OCI-LY3 (cell line): ENCODE results near the gene PCSK5.

ENCODE experiments used
- H2AFZ ChIP-seq: fragments of 200-600, 300-600 bp; shearing (Covaris generic); 2 replicates; pipeline ENCODE4 v1.6.0; 2014; ENCODE audit warnings: antibody characterized with exemption, low read depth, low read length
- H3K27ac ChIP-seq: fragments of 200-600, 300-600 bp; sonication (generic); 2 replicates; pipeline ENCODE4 v1.5.1; 2014; ENCODE audit warnings: mild to moderate bottlenecking, low read length, moderate library complexity, mixed read lengths
- H3K27me3 ChIP-seq: fragments of 200-600, 300-600 bp; sonication (generic); 2 replicates; pipeline ENCODE4 v1.6.1; 2014; ENCODE audit warnings: low read depth, low read length, mixed read lengths
- H3K36me3 ChIP-seq: fragments of 200-600, 300-600 bp; sonication (generic); replicated peaks from 2 replicates; pipeline ENCODE3; 2014; ENCODE audit warnings: low read depth, low read length, mixed read lengths
- H3K4me1 ChIP-seq: fragments of 300-600, 200-600 bp; sonication (generic); 2 replicates; pipeline ENCODE4 v1.6.1; 2014; ENCODE audit warnings: low read length, mixed read lengths
- H3K4me2 ChIP-seq: fragments of 200-600, 300-600 bp; sonication (generic); 2 replicates; pipeline ENCODE4 v1.6.1; 2014; ENCODE audit warnings: low read length, mixed read lengths
- H3K4me3 ChIP-seq: fragments of 300-600, 200-600 bp; sonication (generic); 2 replicates; pipeline ENCODE4 v1.5.1; 2014; ENCODE audit warnings: antibody characterized with exemption, mild to moderate bottlenecking, low read length, moderate library complexity
- H3K79me2 ChIP-seq: fragments of 300-600, 200-600 bp; shearing (Covaris generic); 2 replicates; pipeline ENCODE4 v1.6.1; 2014; ENCODE audit warnings: mild to moderate bottlenecking, low read length, mixed read lengths
- H3K9ac ChIP-seq: fragments of 300-600, 200-600 bp; shearing (Covaris generic); 2 replicates; pipeline ENCODE4 v1.6.0; 2014; ENCODE audit warnings: mild to moderate bottlenecking, low read length, moderate library complexity
- H3K9me3 ChIP-seq: fragments of 200-600, 300-600 bp; shearing (Covaris generic); 2 replicates; pipeline ENCODE4 v1.6.1; 2014; ENCODE audit warnings: low read length, mixed read lengths; ENCODE audit not compliant: insufficient read depth
- H4K20me1 ChIP-seq: fragments of 200-600, 300-600 bp; sonication (generic); 2 replicates; pipeline ENCODE4 v1.6.1; 2016; ENCODE audit warnings: low read length, mixed read lengths; ENCODE audit not compliant: insufficient read depth
- EZH2phosphoT487 ChIP-seq: fragments of 200-600 bp; shearing (Covaris generic); IDR thresholded peaks from 2 replicates; pipeline ENCODE4 v1.6.1; 2018; ENCODE audit warnings: antibody characterized with exemption, mixed run types, low read depth
- TF ChIP-seq, protein P1 (sequence below): fragments of 200-600, 300-600 bp; sonication (generic); IDR thresholded peaks from 2 replicates; pipeline ENCODE4 v1.5.1; 2014; ENCODE audit warnings: antibody characterized with exemption, low read length, low read depth

PCSK5 gene

DNA sequence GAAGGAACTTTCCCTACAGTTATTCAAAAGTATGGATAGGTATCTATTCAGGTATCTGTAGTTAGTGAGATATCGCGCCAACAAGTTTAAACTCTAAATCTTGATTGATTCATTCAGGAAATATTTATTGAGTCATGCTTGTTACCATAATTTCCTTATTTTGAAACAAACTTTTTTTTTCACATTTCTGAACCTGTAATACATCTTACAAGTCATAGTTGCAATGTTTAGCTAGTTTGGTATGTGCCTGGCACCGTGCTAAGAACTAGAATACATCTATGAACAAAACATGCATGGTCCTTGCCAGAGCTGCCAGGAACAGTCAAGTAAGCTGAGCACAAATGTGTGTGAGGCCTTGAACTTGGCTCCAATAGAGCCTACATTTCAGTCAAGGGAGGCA is 226.4 kb downstream of the PCSK5 start:
- Histone ChIP-seq H3K27ac (no peak overlapping the region), H2AFZ (no peak overlapping the region), H3K27me3 (no peaks in the 10 kb centered on the region), H3K4me3 (no peak overlapping the region), H3K79me2 (no peaks in the 10 kb centered on the region), H3K9ac (no peak overlapping the region), H3K4me2 (no peak overlapping the region), H3K4me1 (peaks cover 4% of the 10 kb centered on the region; the same call in 1 of the 2 replicates), H3K9me3 (no peaks in the 10 kb centered on the region), H4K20me1 (no peaks in the 10 kb centered on the region), H3K36me3 (no peaks in the 10 kb centered on the region)
- no peak for TF ChIP-seq EZH2phosphoT487
- TF ChIP-seq, protein P1, sequence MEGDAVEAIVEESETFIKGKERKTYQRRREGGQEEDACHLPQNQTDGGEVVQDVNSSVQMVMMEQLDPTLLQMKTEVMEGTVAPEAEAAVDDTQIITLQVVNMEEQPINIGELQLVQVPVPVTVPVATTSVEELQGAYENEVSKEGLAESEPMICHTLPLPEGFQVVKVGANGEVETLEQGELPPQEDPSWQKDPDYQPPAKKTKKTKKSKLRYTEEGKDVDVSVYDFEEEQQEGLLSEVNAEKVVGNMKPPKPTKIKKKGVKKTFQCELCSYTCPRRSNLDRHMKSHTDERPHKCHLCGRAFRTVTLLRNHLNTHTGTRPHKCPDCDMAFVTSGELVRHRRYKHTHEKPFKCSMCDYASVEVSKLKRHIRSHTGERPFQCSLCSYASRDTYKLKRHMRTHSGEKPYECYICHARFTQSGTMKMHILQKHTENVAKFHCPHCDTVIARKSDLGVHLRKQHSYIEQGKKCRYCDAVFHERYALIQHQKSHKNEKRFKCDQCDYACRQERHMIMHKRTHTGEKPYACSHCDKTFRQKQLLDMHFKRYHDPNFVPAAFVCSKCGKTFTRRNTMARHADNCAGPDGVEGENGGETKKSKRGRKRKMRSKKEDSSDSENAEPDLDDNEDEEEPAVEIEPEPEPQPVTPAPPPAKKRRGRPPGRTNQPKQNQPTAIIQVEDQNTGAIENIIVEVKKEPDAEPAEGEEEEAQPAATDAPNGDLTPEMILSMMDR: no peak

DNA sequence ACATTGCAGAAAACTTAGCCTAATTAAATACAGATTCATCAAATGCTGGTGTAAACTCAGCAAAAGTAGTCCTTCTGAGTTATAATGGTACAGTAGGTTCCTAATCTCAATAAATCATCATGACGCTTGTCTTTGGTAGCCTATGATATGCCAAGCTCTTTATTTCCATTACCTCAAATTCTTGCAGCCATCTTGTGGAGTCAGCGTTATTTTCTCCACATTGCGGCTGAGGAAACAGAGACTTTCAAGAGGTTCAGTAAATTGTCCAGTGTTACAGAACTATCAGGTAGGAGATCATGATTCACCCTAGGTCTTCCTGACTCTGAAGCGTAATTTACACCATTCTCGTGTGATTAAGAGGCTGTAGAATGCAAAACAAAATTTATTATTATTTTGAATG is 237.2 kb downstream of the PCSK5 start:
- TF ChIP-seq, protein P1: no peak
- TF ChIP-seq EZH2phosphoT487: no peak
- no peak overlapping the region for H3K27ac ChIP-seq
- no peaks in the 10 kb centered on the region for H4K20me1 ChIP-seq
- no peaks in the 10 kb centered on the region for H3K79me2 ChIP-seq
- no peaks in the 10 kb centered on the region for H3K27me3 ChIP-seq
- no peaks in the 10 kb centered on the region for H3K36me3 ChIP-seq
- H3K4me1 ChIP-seq: no peaks in the 10 kb centered on the region
- H2AFZ ChIP-seq: no peak overlapping the region
- no peak overlapping the region for H3K4me3 ChIP-seq
- no peak overlapping the region for H3K9ac ChIP-seq
- no peaks in the 10 kb centered on the region for H3K9me3 ChIP-seq
- H3K4me2 ChIP-seq: no peak overlapping the region

DNA sequence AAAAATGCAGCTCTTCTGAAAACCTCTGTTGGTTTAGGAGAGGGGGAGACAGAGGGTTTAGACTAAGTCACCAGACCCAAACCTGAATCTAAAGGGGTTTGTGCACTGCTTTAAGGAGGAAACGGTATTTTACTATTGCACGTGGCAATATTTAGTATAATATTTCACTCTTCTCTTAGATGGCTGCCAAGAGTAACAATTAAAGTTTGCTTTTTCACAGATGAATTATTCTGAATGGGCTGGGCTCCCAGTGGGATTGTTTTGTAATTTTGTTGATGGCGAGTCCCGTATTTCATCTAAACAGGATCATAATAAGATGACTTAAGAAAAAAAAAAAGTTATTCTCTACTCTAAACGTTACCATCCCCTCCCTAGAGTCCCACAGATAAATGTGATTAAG is 245.4 kb downstream of the PCSK5 start:
- peaks cover 4% of the 10 kb centered on the region; the same call in 1 of the 2 replicates for H3K4me1 ChIP-seq
- H3K27me3 ChIP-seq: 0 out of 2 replicates have a peak, but pooled peaks cover 3% of the 10 kb centered on the region
- no peak overlapping the region for H3K9ac ChIP-seq
- no peaks in the 10 kb centered on the region for H3K36me3 ChIP-seq
- H3K4me2 ChIP-seq: no peak overlapping the region
- no peak overlapping the region for H3K27ac ChIP-seq
- H4K20me1 ChIP-seq: no peaks in the 10 kb centered on the region
- H2AFZ ChIP-seq: no peak overlapping the region
- no peaks in the 10 kb centered on the region for H3K9me3 ChIP-seq
- H3K79me2 ChIP-seq: no peaks in the 10 kb centered on the region
- no peak overlapping the region for H3K4me3 ChIP-seq
- no peak for TF ChIP-seq EZH2phosphoT487
- TF ChIP-seq, protein P1: no peak

DNA sequence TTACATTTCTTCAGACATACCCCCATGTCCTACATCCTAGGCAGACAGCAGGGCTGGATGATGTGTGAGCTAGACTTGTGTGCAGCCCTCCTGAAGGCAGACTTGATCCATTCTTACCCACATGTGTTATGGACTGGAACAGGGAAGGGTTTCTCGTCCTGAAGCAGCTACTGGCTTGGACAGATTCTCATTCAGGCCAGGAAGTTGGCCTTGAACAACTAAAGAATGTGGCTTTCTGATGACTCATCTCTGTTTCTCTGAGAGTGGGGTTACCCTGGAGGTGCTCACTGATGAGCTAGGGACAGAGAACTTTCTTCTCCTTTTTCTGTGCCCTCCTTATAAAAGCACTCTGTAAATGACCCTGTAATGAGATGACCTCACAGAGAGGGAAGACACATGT is 246.5 kb downstream of the PCSK5 start:
- no peak overlapping the region for H3K4me3 ChIP-seq
- no peak overlapping the region for H2AFZ ChIP-seq
- no peak overlapping the region for H3K4me2 ChIP-seq
- peaks cover 4% of the 10 kb centered on the region; the same call in 1 of the 2 replicates for H3K4me1 ChIP-seq
- TF ChIP-seq, protein P1: no peak
- TF ChIP-seq EZH2phosphoT487: no peak
- 0 out of 2 replicates have a peak, but pooled peaks cover 3% of the 10 kb centered on the region for H3K27me3 ChIP-seq
- H3K79me2 ChIP-seq: no peaks in the 10 kb centered on the region
- H3K9me3 ChIP-seq: no peaks in the 10 kb centered on the region
- no peak overlapping the region for H3K9ac ChIP-seq
- no peaks in the 10 kb centered on the region for H3K36me3 ChIP-seq
- H3K27ac ChIP-seq: no peak overlapping the region
- H4K20me1 ChIP-seq: no peaks in the 10 kb centered on the region
